Caco-2 (cell line): Measurements from ENCODE around the gene LRRC42. TPM values are rescaled to one million over a fixed set of nuclear protein-coding genes. Genes with fewer than 3 reads are reported as not detected.

ENCODE experiments used
- BruUV-seq: library from RNA; stranded (reverse); fragments of 400-500 nt; replicated peaks from 2 replicates; lab custom pipeline; 2021; lab: Mats Ljungman, UMichigan
- CTCF ChIA-PET: fragments of 300-600 bp; sonication (Branson Sonifier 250); formaldehyde crosslinking; loops from one replicate; lab custom pipeline; 2022; ENCODE audit warnings: antibody characterized with exemption; lab: Charles Lee
- POLR2A ChIA-PET: fragments of 300-600 bp; sonication (Branson Sonifier 250); formaldehyde crosslinking; loops from one replicate; lab custom pipeline; 2022; ENCODE audit warnings: antibody characterized with exemption; lab: Charles Lee
- DNase-seq, 2 experiments: peaks; one replicate each; pipeline versions ENCODE4 v3.0.0 to v3.0.0-alpha.2; 2020 to 2022
- H3K27me3 ChIP-seq: replicated peaks from 2 replicates; pipeline ENCODE4 v1.6.0; 2011; ENCODE audit warnings: low read length; ENCODE audit not compliant: control insufficient read depth, insufficient read depth
- H3K36me3 ChIP-seq: 2 replicates; pipeline ENCODE4 v1.5.1; 2011; ENCODE audit warnings: low read length; ENCODE audit not compliant: control insufficient read depth, insufficient read depth
- H3K4me1 ChIP-seq: fragments of 250-450 bp; sonication (Bioruptor Pico); 2 replicates; pipeline ENCODE4 v1.5.1; 2020; ENCODE audit warnings: mild to moderate bottlenecking
- H3K4me3 ChIP-seq: 2 replicates; pipeline ENCODE4 v1.5.1; 2011; ENCODE audit warnings: low read depth, mild to moderate bottlenecking, control low read depth, low read length
- H3K9me3 ChIP-seq: fragments of 250-450 bp; sonication (Bioruptor Pico); 2 replicates; pipeline ENCODE4 v1.5.1; 2020; ENCODE audit warnings: mild to moderate bottlenecking, moderate library complexity
- H3K27ac Mint-ChIP-seq: one replicate; pipeline ENCODE4 v1.8.0; 2022; ENCODE audit warnings: mixed read lengths; ENCODE audit not compliant: unreplicated experiment
- H3K27me3 Mint-ChIP-seq: one replicate; pipeline ENCODE4 v1.8.0; 2022; ENCODE audit warnings: mixed read lengths; ENCODE audit not compliant: insufficient read depth, unreplicated experiment
- H3K36me3 Mint-ChIP-seq: one replicate; pipeline ENCODE4 v1.8.0; 2022; ENCODE audit warnings: mild to moderate bottlenecking, mixed read lengths; ENCODE audit not compliant: insufficient read depth, unreplicated experiment
- H3K4me1 Mint-ChIP-seq: one replicate; pipeline ENCODE4 v1.8.0; 2022; ENCODE audit warnings: low read depth, mixed read lengths; ENCODE audit not compliant: unreplicated experiment
- H3K4me3 Mint-ChIP-seq: one replicate; pipeline ENCODE4 v1.8.0; 2022; ENCODE audit warnings: mild to moderate bottlenecking, moderate library complexity, mixed read lengths; ENCODE audit not compliant: unreplicated experiment
- H3K9me3 Mint-ChIP-seq: one replicate; pipeline ENCODE4 v1.8.0; 2022; ENCODE audit warnings: mixed read lengths; ENCODE audit not compliant: unreplicated experiment
- intact Hi-C: fragments of 100-400 bp; cut with micrococcal nuclease; formaldehyde crosslinking; loops from one replicate; pipeline ENCODE4 v1.10.0; 2022; ENCODE audit not compliant: unreplicated experiment
- total RNA-seq: library from RNA; stranded (reverse); gene quantifications from 2 replicates; pipeline ENCODE4 v1.2.3, GENCODE V29; 2022
- TF ChIP-seq, protein P1 (sequence below), 2 experiments: fragments of 200-600 bp in 1 of 2; IDR thresholded peaks; 1 replicate in 1 of 2; 2 replicates in 1 of 2; pipeline versions ENCODE4 v1.5.1 to v1.8.0; 2011 to 2022; ENCODE audit warnings: antibody characterized with exemption in 1 of 2, control low read depth in 1 of 2, inconsistent platforms in 1 of 2, low read depth in 1 of 2, low read length in 1 of 2, mild to moderate bottlenecking in 1 of 2, moderate library complexity in 1 of 2; ENCODE audit not compliant: insufficient read depth in 1 of 2, severe bottlenecking in 1 of 2, unreplicated experiment in 1 of 2

The LRRC42 gene
- total RNA-seq, 1 experiment from 2014 or later = 38.9 TPM

DNA sequence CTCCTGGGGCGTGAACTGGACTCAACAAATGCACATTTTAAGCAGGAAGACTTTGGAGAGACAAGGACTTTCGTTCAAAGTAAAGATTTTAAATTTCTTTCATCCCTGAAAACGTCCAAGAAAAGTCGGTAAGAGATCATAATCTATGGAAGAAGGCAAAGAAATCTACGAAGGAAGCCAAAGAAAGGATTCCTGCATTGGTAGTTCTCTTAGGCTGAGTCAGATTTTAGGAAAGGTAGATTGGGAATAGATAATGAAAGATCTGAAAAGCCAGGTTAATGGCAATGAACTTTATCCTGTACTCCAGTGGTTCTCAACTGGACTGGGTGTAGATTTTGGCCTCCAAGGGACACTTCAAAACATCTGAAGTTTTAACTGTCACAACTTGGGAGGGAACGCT is 3.1 kb upstream of the LRRC42 start:
- Histone ChIP-seq H3K27me3 (no peaks in the 10 kb centered on the region), H3K9me3 (no peaks in the 10 kb centered on the region), H3K4me1 (peaks cover 26% of the 10 kb centered on the region), H3K4me3 (no peak overlapping the region), H3K36me3 (no peaks in the 10 kb centered on the region)
- intact Hi-C loops = no loop called here
- BruUV-seq = no TSS peak
- Mint-ChIP-seq H3K4me3 (no peak overlapping the region), H3K36me3 (peaks cover 11% of the 10 kb centered on the region), H3K27me3 (no peaks in the 10 kb centered on the region), H3K27ac (peak overlapping the region; percentile 31), H3K9me3 (no peaks in the 10 kb centered on the region), H3K4me1 (peaks cover 22% of the 10 kb centered on the region)
- POLR2A ChIA-PET = no interaction called here
- no peak for DNase-seq
- TF ChIP-seq, protein P1, sequence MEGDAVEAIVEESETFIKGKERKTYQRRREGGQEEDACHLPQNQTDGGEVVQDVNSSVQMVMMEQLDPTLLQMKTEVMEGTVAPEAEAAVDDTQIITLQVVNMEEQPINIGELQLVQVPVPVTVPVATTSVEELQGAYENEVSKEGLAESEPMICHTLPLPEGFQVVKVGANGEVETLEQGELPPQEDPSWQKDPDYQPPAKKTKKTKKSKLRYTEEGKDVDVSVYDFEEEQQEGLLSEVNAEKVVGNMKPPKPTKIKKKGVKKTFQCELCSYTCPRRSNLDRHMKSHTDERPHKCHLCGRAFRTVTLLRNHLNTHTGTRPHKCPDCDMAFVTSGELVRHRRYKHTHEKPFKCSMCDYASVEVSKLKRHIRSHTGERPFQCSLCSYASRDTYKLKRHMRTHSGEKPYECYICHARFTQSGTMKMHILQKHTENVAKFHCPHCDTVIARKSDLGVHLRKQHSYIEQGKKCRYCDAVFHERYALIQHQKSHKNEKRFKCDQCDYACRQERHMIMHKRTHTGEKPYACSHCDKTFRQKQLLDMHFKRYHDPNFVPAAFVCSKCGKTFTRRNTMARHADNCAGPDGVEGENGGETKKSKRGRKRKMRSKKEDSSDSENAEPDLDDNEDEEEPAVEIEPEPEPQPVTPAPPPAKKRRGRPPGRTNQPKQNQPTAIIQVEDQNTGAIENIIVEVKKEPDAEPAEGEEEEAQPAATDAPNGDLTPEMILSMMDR (IDR thresholded peaks at IDR 0.05; ENCODE audit: insufficient read depth in 1 of 2, low read depth in 1 of 2, low read length in 1 of 2, severe bottlenecking in 1 of 2, unreplicated experiment in 1 of 2) = no peak
- CTCF ChIA-PET = no interaction called here

DNA sequence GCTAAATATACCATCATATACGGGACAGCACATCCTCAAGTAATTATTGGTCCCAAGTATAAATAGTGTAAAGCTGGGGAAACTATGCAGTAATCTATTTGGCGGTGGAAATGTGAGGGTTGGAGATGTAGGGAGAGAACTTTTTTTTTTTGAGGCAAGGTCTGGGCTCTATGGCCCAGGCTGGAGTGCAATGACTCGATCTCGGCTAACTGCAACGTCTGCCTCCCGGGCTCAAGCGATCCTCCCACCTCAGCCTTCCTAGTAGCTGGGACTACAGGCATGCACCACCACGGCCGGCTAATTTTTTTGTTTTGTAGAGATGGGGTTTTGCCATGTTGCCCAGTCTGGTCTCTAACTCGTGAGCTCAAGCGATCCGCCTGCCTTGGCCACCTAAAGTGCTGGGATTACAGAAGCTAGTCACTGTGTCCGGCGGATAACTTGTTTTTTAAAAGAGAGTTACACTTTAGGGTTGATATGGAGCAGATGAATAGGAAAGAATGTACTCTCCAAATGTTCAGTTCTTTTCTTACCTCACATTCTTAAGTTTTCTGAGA is 2.6 kb upstream of the LRRC42 start:
- no peak overlapping the region for H3K4me3 ChIP-seq
- Mint-ChIP-seq H3K36me3 (peaks cover 6% of the 10 kb centered on the region), H3K9me3 (no peaks in the 10 kb centered on the region), H3K4me1 (peaks cover 22% of the 10 kb centered on the region), H3K27me3 (no peaks in the 10 kb centered on the region), H3K27ac (peak overlapping the region; percentile 31), H3K4me3 (no peak overlapping the region)
- TF ChIP-seq, protein P1 (IDR thresholded peaks at IDR 0.05; ENCODE audit: insufficient read depth in 1 of 2, low read depth in 1 of 2, low read length in 1 of 2, severe bottlenecking in 1 of 2, unreplicated experiment in 1 of 2) = no peak
- H3K4me1 ChIP-seq = peaks cover 27% of the 10 kb centered on the region
- DNase-seq = no peak
- ChIA-PET CTCF (no interaction called here), POLR2A (no interaction called here)
- no peaks in the 10 kb centered on the region for H3K9me3 ChIP-seq
- no peaks in the 10 kb centered on the region for H3K27me3 ChIP-seq
- intact Hi-C loops = no loop called here
- TSS peak; percentile 32 for BruUV-seq
- no peaks in the 10 kb centered on the region for H3K36me3 ChIP-seq

DNA sequence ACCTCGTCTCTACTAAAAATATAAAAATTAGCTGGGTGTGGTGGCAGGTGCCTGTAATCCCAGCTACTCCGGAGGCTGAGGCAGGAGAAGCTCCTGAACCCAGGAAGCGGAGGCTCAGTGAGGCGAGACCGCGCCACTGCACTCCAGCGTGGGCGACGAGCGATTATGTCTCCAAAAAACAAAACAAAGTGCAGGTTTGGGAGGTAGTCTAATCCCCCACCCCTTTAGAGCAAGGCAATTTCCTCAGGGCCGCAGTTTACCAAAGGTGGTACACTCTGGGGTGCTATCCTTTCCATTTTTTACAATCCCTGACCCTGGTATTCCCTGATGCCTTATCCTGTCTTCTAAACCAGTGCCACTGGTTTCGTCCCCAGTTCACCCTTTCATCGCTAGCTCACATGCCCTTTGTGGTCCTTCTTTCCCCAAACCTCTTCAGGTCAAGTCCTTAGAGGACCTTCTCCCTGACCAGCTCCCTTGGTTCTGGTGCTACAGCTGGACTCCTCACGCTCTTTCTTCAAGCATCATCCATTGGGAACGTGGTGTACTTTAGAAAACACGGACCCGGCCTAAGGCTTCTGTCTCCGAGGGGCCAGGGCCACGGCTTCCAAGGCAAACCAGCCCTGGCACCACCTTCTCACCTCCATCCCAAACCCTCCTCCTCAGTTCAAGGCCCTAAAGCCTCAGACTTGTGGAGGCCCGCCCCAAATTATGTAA is 1.5 kb upstream of the LRRC42 start:
- POLR2A ChIA-PET = interaction anchor here (0.6 to 1.4 kb wide), 2 partner anchors 46 to 51 kb away, joined by 8 to 21 read pairs; partner anchors contain the start of gene DIO1
- Histone ChIP-seq H3K4me1 (peaks cover 27% of the 10 kb centered on the region), H3K9me3 (no peaks in the 10 kb centered on the region), H3K4me3 (peak overlapping the region; percentile 91), H3K36me3 (no peaks in the 10 kb centered on the region), H3K27me3 (no peaks in the 10 kb centered on the region)
- TF ChIP-seq, protein P1 (IDR thresholded peaks at IDR 0.05; ENCODE audit: insufficient read depth in 1 of 2, low read depth in 1 of 2, low read length in 1 of 2, severe bottlenecking in 1 of 2, unreplicated experiment in 1 of 2) = no peak
- Mint-ChIP-seq H3K27me3 (no peaks in the 10 kb centered on the region), H3K9me3 (no peaks in the 10 kb centered on the region), H3K27ac (peak overlapping the region; percentile 89), H3K4me1 (peaks cover 22% of the 10 kb centered on the region), H3K4me3 (peak overlapping the region; percentile 94), H3K36me3 (peaks cover 11% of the 10 kb centered on the region)
- CTCF ChIA-PET = interaction anchor here (1.1 to 1.9 kb wide), 4 partner anchors 20 to 66 kb away, joined by 3 to 13 read pairs (median 8); no protein-coding TSS in a partner anchor
- peak in 1 of 2 experiments; percentile 8 for DNase-seq
- intact Hi-C loops = no loop called here
- no TSS peak for BruUV-seq
